ENCODE measurements around the gene SNRPA1.
A peak's percentile ranks its signal among the peaks of the same experiment; 100 is the strongest.

SNRPA1 gene

DNA sequence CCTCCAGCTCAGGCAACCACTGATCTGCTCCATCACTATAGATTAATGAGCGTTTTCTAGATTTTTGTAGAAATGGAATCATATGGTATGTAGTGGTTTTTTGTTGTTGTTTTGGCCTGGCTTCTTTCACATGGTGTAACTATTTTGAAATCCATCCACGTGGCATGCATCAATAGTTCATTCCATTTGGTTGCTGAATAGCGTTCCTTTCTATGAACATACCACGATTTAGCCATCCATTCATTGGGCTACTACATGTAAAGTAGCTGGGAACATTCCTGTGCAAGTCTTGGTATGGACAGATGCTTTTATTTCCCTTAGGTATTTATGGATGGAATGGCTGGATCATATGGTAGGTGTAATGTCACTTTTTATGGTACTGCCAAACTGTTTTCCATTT lies 32.5 kb downstream of the SNRPA1 start:
- Histone ChIP-seq H3K9me3 (ENCODE audit: control extremely low read depth in 1 of 5, control insufficient read depth in 4 of 5, insufficient read depth in 2 of 5, low read depth in 1 of 5, low read length in 4 of 5) (no peaks in the 10 kb centered on the region), H3K27ac (ENCODE audit: insufficient read depth in 1 of 2, low read depth in 1 of 2, low read length in 2 of 2, poor library complexity in 1 of 2, severe bottlenecking in 2 of 2) (no peak overlapping the region), H3K27me3 (replicated peaks in 2 of 5; ENCODE audit: control insufficient read depth in 4 of 5, insufficient read depth in 5 of 5, low read length in 4 of 5) (no peaks in the 10 kb centered on the region), H3K4me3 (ENCODE audit: control insufficient read depth in 1 of 7, extremely low read depth in 1 of 7, insufficient read depth in 4 of 7, low read depth in 2 of 7, low read length in 6 of 7) (no peak overlapping the region), H3K36me3 (ENCODE audit: control insufficient read depth in 4 of 4, insufficient read depth in 4 of 4, low read length in 3 of 4) (no peaks in the 10 kb centered on the region), H3K4me1 (ENCODE audit: control extremely low read depth in 1 of 4, control insufficient read depth in 4 of 4, insufficient read depth in 4 of 4, low read length in 3 of 4) (peaks cover 0 to 7% (median 2%) of the 10 kb centered on the region in 4 experiments)
- no peak for DNase-seq
- POLR2A ChIA-PET = no interaction called here
- CTCF ChIA-PET = interaction anchor here (0.7 to 5.2 kb wide), 9 partner anchors 10 to 256 kb away, joined by 3 to 42 read pairs (median 4); no protein-coding TSS in a partner anchor
- 100% methylated on average over 1 of the region's 4 CpGs for WGBS (ENCODE audit: insufficient coverage)

DNA sequence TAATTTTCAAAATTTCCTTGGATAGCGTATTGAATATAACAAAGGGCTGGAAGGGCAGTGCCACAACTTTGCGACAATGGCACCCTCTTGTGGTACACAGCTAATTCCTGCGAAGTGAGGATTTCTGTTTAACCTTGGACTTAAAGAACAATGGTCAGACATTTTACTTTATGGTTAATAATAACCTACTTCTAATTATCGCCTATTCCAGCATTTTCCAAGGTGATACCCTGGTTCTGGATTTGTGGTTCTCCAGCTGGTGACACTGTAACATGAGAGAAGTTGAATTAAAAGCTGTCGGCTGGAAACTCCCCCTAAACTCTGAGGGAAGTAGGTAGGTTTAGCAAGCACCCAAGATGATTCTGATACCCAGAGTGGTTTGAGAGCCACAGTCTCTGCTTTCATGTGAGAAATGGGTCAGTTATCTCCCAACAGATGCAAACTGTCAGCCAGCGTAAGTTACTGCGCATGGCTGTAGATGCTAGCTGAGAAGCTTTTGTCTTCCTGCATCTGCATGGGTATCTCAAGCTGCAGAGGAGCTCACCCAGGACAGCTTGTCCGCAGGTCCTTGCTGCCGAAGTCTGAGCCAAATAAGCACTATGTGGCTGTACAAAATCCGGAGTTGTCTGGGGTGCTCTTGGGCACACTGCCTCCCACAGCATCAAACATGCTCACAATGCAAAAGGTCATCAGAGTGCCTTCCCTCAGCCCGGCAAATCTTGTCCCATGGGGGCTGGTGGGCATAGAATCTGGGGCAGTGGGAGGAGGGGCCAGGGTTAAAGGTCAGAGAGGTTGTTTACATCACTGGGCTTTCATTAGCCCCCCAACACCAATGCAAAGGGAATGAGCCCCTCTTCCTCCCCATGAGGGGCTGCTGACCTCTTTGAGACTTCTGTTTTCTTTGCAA lies 36.6 kb downstream of the SNRPA1 start:
- peaks cover 4 to 31% (median 24%) of the 10 kb centered on the region in 4 experiments for H3K4me1 ChIP-seq (ENCODE audit: control extremely low read depth in 1 of 4, control insufficient read depth in 4 of 4, insufficient read depth in 4 of 4, low read length in 3 of 4)
- DNase-seq = peak; percentile 74 to 81 (median 75)
- WGBS (ENCODE audit: insufficient coverage) = 72% methylated on average over 6 of the region's 11 CpGs
- no peaks in the 10 kb centered on the region for H3K9me3 ChIP-seq (ENCODE audit: control extremely low read depth in 1 of 5, control insufficient read depth in 4 of 5, insufficient read depth in 2 of 5, low read depth in 1 of 5, low read length in 4 of 5)
- no peak overlapping the region for H3K27ac ChIP-seq (ENCODE audit: insufficient read depth in 1 of 2, low read depth in 1 of 2, low read length in 2 of 2, poor library complexity in 1 of 2, severe bottlenecking in 2 of 2)
- ChIA-PET CTCF (interaction anchor here (0.7 to 9.6 kb wide), 27 partner anchors 9 to 250 kb away, joined by 3 to 133 read pairs (median 5); no protein-coding TSS in a partner anchor), POLR2A (interaction anchor here (1.0 kb wide), 1 partner anchor 9 kb away, joined by 3 read pairs; no protein-coding TSS in a partner anchor)
- no peaks in the 10 kb centered on the region for H3K36me3 ChIP-seq (ENCODE audit: control insufficient read depth in 4 of 4, insufficient read depth in 4 of 4, low read length in 3 of 4)
- no peaks in the 10 kb centered on the region for H3K27me3 ChIP-seq (replicated peaks in 2 of 5; ENCODE audit: control insufficient read depth in 4 of 5, insufficient read depth in 5 of 5, low read length in 4 of 5)
- no peak overlapping the region for H3K4me3 ChIP-seq (ENCODE audit: control insufficient read depth in 1 of 7, extremely low read depth in 1 of 7, insufficient read depth in 4 of 7, low read depth in 2 of 7, low read length in 6 of 7)

DNA sequence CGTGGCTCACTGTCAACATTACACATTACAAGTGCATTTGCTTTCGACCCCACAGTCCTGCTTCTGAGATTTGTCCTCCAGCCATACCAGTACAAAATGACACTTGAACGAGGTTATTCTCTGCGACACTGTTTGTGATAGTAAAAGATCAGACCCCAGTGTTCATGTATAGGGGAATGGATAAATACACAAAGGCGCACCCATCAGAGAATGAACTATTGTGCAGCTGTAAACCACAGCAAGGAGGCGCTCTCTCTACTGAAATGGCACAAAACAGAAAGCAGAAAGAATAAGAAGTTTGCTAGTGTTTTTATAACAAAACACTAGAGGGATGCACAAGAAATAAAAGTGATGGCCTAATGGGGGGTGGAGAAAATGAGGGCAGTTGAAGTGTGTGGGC lies 38.3 kb downstream of the SNRPA1 start:
- CTCF ChIA-PET = interaction anchor here (1.0 to 9.6 kb wide), 9 partner anchors 10 to 248 kb away, joined by 5 to 133 read pairs (median 13); no protein-coding TSS in a partner anchor
- Histone ChIP-seq H3K27ac (ENCODE audit: insufficient read depth in 1 of 2, low read depth in 1 of 2, low read length in 2 of 2, poor library complexity in 1 of 2, severe bottlenecking in 2 of 2) (no peak overlapping the region), H3K27me3 (replicated peaks in 2 of 5; ENCODE audit: control insufficient read depth in 4 of 5, insufficient read depth in 5 of 5, low read length in 4 of 5) (no peaks in the 10 kb centered on the region), H3K9me3 (ENCODE audit: control extremely low read depth in 1 of 5, control insufficient read depth in 4 of 5, insufficient read depth in 2 of 5, low read depth in 1 of 5, low read length in 4 of 5) (no peaks in the 10 kb centered on the region), H3K36me3 (ENCODE audit: control insufficient read depth in 4 of 4, insufficient read depth in 4 of 4, low read length in 3 of 4) (no peaks in the 10 kb centered on the region), H3K4me1 (ENCODE audit: control extremely low read depth in 1 of 4, control insufficient read depth in 4 of 4, insufficient read depth in 4 of 4, low read length in 3 of 4) (peaks cover 14 to 43% (median 35%) of the 10 kb centered on the region in 4 experiments), H3K4me3 (ENCODE audit: control insufficient read depth in 1 of 7, extremely low read depth in 1 of 7, insufficient read depth in 4 of 7, low read depth in 2 of 7, low read length in 6 of 7) (no peak overlapping the region)
- DNase-seq = peak; percentile 59 to 78 (median 74)
- WGBS (ENCODE audit: insufficient coverage) = 97% methylated on average over 5 of the region's 6 CpGs
- POLR2A ChIA-PET = no interaction called here

DNA sequence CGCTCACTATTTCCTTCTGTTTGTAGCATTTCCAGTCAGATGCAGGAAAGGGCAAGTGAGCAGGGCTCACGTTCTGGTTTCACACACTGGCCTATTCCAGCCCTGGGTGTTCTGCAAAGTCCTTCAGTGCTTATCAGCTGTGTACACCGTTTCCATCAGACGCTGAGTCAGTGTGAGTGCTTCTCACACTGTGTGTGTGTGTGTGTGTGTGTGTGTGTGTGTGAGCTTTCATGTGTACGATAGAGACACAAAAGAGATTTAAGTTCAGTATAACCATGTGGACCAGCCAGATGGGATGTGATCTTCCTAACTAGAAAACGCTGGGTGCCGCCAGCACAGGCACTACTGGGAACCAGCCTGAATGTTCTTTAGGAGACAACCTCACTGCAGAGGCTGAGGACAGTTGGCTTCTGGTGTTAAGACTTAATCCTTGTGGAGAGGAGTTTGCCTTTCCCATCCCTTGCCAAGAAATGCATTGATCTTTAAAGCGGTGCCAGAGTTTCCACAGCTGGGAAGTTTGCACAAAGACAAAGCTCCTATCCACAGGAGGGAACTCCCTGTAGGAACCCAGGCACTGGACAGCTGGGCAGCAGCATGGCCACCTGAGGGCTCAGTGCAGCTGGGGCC lies 39.3 kb downstream of the SNRPA1 start:
- Histone ChIP-seq H3K27ac (ENCODE audit: insufficient read depth in 1 of 2, low read depth in 1 of 2, low read length in 2 of 2, poor library complexity in 1 of 2, severe bottlenecking in 2 of 2) (peak overlapping the region in 1 of 2 experiments; percentile 55), H3K4me1 (ENCODE audit: control extremely low read depth in 1 of 4, control insufficient read depth in 4 of 4, insufficient read depth in 4 of 4, low read length in 3 of 4) (peaks cover 14 to 44% (median 36%) of the 10 kb centered on the region in 4 experiments), H3K4me3 (ENCODE audit: control insufficient read depth in 1 of 7, extremely low read depth in 1 of 7, insufficient read depth in 4 of 7, low read depth in 2 of 7, low read length in 6 of 7) (peak overlapping the region in 2 of 7 experiments; percentile 35 to 42), H3K27me3 (replicated peaks in 2 of 5; ENCODE audit: control insufficient read depth in 4 of 5, insufficient read depth in 5 of 5, low read length in 4 of 5) (no peaks in the 10 kb centered on the region), H3K9me3 (ENCODE audit: control extremely low read depth in 1 of 5, control insufficient read depth in 4 of 5, insufficient read depth in 2 of 5, low read depth in 1 of 5, low read length in 4 of 5) (no peaks in the 10 kb centered on the region), H3K36me3 (ENCODE audit: control insufficient read depth in 4 of 4, insufficient read depth in 4 of 4, low read length in 3 of 4) (no peaks in the 10 kb centered on the region)
- POLR2A ChIA-PET = interaction anchor here (0.6 kb wide), 2 partner anchors 134 to 176 kb away, joined by 3 to 4 read pairs; no protein-coding TSS in a partner anchor
- CTCF ChIA-PET = interaction anchor here (0.5 to 9.6 kb wide), 20 partner anchors 11 to 338 kb away, joined by 3 to 133 read pairs (median 4); no protein-coding TSS in a partner anchor
- WGBS (ENCODE audit: insufficient coverage) = 25% methylated on average over 6 of the region's 8 CpGs
- peak; percentile 85 to 95 (median 91) for DNase-seq

DNA sequence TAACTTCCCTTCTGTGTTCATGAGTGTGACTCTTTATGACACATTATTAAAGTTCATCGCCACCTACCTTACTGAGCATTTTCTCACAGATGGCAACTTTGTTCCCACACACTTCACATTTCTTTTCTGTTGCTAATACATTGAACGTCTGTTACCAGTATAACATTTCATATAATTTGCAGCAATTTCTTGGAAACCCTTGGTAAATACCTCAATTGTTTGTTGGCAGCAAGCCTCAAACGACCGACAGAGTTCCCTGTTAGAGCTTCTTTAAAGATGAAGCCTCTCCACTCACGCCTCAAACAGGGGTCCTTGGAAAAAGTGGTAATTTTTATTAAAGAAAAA lies 40.0 kb downstream of the SNRPA1 start:
- no peak for DNase-seq
- Histone ChIP-seq H3K9me3 (ENCODE audit: control extremely low read depth in 1 of 5, control insufficient read depth in 4 of 5, insufficient read depth in 2 of 5, low read depth in 1 of 5, low read length in 4 of 5) (no peaks in the 10 kb centered on the region), H3K4me3 (ENCODE audit: control insufficient read depth in 1 of 7, extremely low read depth in 1 of 7, insufficient read depth in 4 of 7, low read depth in 2 of 7, low read length in 6 of 7) (peak overlapping the region in 2 of 7 experiments; percentile 35 to 42), H3K36me3 (ENCODE audit: control insufficient read depth in 4 of 4, insufficient read depth in 4 of 4, low read length in 3 of 4) (no peaks in the 10 kb centered on the region), H3K27me3 (replicated peaks in 2 of 5; ENCODE audit: control insufficient read depth in 4 of 5, insufficient read depth in 5 of 5, low read length in 4 of 5) (no peaks in the 10 kb centered on the region), H3K27ac (ENCODE audit: insufficient read depth in 1 of 2, low read depth in 1 of 2, low read length in 2 of 2, poor library complexity in 1 of 2, severe bottlenecking in 2 of 2) (peak overlapping the region in 1 of 2 experiments; percentile 55), H3K4me1 (ENCODE audit: control extremely low read depth in 1 of 4, control insufficient read depth in 4 of 4, insufficient read depth in 4 of 4, low read length in 3 of 4) (peaks cover 20 to 51% (median 43%) of the 10 kb centered on the region in 4 experiments)
- WGBS (ENCODE audit: insufficient coverage) = 22% methylated on average over 4 of the region's 5 CpGs
- ChIA-PET POLR2A (interaction anchor here (0.6 kb wide), 2 partner anchors 133 to 176 kb away, joined by 3 to 4 read pairs; no protein-coding TSS in a partner anchor), CTCF (interaction anchor here (0.5 to 9.6 kb wide), 21 partner anchors 10 to 450 kb away, joined by 3 to 133 read pairs (median 4); no protein-coding TSS in a partner anchor)

DNA sequence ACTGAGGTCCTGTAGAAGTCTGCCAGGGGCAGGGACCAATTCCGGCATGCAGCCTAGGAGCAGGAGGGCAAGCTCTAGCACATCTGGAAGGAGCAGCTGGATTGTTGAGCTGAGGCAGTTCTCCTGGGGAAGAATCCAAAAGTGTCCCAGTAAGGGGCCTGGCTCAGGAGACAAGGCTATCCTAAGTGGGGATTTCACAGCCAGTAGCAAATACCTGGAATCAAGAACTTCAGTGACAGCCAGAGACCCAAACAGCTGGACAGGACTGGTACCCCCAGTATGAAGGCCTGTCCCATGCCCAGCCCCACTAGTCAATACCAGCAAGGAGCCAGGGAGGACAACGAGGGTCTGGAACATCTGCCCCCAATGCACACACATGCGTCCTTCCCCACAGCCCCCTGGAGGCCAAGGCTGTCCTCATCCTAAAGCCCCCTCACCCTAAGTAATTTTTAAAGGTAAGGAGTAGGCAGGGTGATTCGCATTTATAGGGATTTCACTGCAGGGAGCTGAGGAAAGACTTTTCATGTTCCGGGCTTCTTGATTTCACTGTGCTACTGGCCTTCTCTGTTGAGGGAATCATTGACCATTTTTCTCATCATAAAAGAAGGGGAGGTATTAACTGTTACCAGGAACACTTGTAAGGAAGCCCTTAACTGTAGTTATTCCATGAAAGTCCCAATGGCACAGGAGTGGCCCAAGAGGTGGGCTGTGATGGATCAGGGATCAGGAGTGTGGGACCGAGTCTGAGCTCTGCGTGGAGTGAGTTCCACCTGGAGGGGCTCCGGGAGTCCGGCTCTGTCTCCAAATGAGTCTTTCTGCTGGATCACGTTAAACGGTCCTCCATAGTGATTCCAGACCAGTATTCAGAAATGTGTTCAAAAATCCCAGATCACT lies 40.6 kb downstream of the SNRPA1 start:
- WGBS (ENCODE audit: insufficient coverage) = 89% methylated on average over 8 of the region's 11 CpGs

More for the DNA sequence above, 40.6 kb downstream of the SNRPA1 start:
- DNase-seq = no peak
- ChIA-PET POLR2A (no interaction called here), CTCF (interaction anchor here (0.7 to 9.6 kb wide), 15 partner anchors 12 to 450 kb away, joined by 3 to 133 read pairs (median 4); no protein-coding TSS in a partner anchor)
- Histone ChIP-seq H3K36me3 (ENCODE audit: control insufficient read depth in 4 of 4, insufficient read depth in 4 of 4, low read length in 3 of 4) (peaks cover 0 to 3% (median 0%) of the 10 kb centered on the region in 4 experiments), H3K27me3 (replicated peaks in 2 of 5; ENCODE audit: control insufficient read depth in 4 of 5, insufficient read depth in 5 of 5, low read length in 4 of 5) (no peaks in the 10 kb centered on the region), H3K27ac (ENCODE audit: insufficient read depth in 1 of 2, low read depth in 1 of 2, low read length in 2 of 2, poor library complexity in 1 of 2, severe bottlenecking in 2 of 2) (peak overlapping the region in 1 of 2 experiments; percentile 55), H3K9me3 (ENCODE audit: control extremely low read depth in 1 of 5, control insufficient read depth in 4 of 5, insufficient read depth in 2 of 5, low read depth in 1 of 5, low read length in 4 of 5) (no peaks in the 10 kb centered on the region), H3K4me3 (ENCODE audit: control insufficient read depth in 1 of 7, extremely low read depth in 1 of 7, insufficient read depth in 4 of 7, low read depth in 2 of 7, low read length in 6 of 7) (peak overlapping the region in 1 of 7 experiments; percentile 35), H3K4me1 (ENCODE audit: control extremely low read depth in 1 of 4, control insufficient read depth in 4 of 4, insufficient read depth in 4 of 4, low read length in 3 of 4) (peaks cover 23 to 56% (median 49%) of the 10 kb centered on the region in 4 experiments)

Data from common myeloid progenitor, CD34-positive (primary cell).